H9 (cell line): Measurements from ENCODE around the gene MMS19. TPM values are rescaled to one million over a fixed set of nuclear protein-coding genes. Genes with fewer than 3 reads are reported as not detected.

Experiments used
- DNase-seq: peaks from one replicate; pipeline ENCODE4 v3.0.0-alpha.2; 2017
- H2AFZ ChIP-seq: one replicate; pipeline ENCODE4 v1.6.1; 2013; ENCODE audit warnings: mild to moderate bottlenecking, low read length, control low read depth, moderate library complexity
- H2AK5ac ChIP-seq: 2 replicates; pipeline ENCODE4 v1.6.1; 2013; ENCODE audit warnings: low read length, control low read depth, mixed read lengths; ENCODE audit not compliant: insufficient read length
- H2BK120ac ChIP-seq: one replicate; pipeline ENCODE4 v1.6.1; 2013; ENCODE audit warnings: low read depth, mild to moderate bottlenecking, low read length, control low read depth, inconsistent platforms; ENCODE audit not compliant: poor library complexity, severe bottlenecking
- H2BK12ac ChIP-seq: 2 replicates; pipeline ENCODE4 v1.6.1; 2013; ENCODE audit warnings: low read length, control low read depth, mixed read lengths, low read depth; ENCODE audit not compliant: insufficient read length
- H2BK15ac ChIP-seq: 2 replicates; pipeline ENCODE4 v1.6.1; 2013; ENCODE audit warnings: low read depth, low read length, control low read depth
- H2BK20ac ChIP-seq: one replicate; pipeline ENCODE4 v1.6.1; 2013; ENCODE audit warnings: low read depth, mild to moderate bottlenecking, low read length, control low read depth, inconsistent platforms; ENCODE audit not compliant: poor library complexity, severe bottlenecking
- H2BK5ac ChIP-seq: 2 replicates; pipeline ENCODE4 v1.6.1; 2013; ENCODE audit warnings: low read length, control low read depth, mixed read lengths; ENCODE audit not compliant: insufficient read length
- H3K14ac ChIP-seq: 2 replicates; pipeline ENCODE4 v1.6.1; 2013; ENCODE audit warnings: low read length, control low read depth; ENCODE audit not compliant: insufficient read depth
- H3K18ac ChIP-seq: 2 replicates; pipeline ENCODE4 v1.6.1; 2013; ENCODE audit warnings: low read depth, mild to moderate bottlenecking, mixed read lengths, low read length, control low read depth; ENCODE audit not compliant: insufficient read length
- H3K23ac ChIP-seq: 2 replicates; pipeline ENCODE4 v1.6.1; 2013; ENCODE audit warnings: low read length, control low read depth, mixed read lengths, low read depth; ENCODE audit not compliant: insufficient read length
- H3K23me2 ChIP-seq: 2 replicates; pipeline ENCODE4 v1.6.1; 2013; ENCODE audit warnings: low read depth, mild to moderate bottlenecking, mixed read lengths, low read length, control low read depth; ENCODE audit not compliant: insufficient read length, poor library complexity, severe bottlenecking
- H3K27ac ChIP-seq: 2 replicates; pipeline ENCODE4 v1.5.1; 2013; ENCODE audit warnings: low read length, control low read depth, mixed read lengths, low read depth; ENCODE audit not compliant: insufficient read length
- H3K27me3 ChIP-seq: 2 replicates; pipeline ENCODE4 v1.6.1; 2013; ENCODE audit warnings: low read length, control low read depth, inconsistent platforms; ENCODE audit not compliant: insufficient read depth
- H3K4ac ChIP-seq: 2 replicates; pipeline ENCODE4 v1.6.1; 2013; ENCODE audit warnings: low read depth, mild to moderate bottlenecking, control low read depth, inconsistent platforms, low read length, moderate library complexity
- H3K4me1 ChIP-seq: 2 replicates; pipeline ENCODE4 v1.6.1; 2013; ENCODE audit warnings: low read length, control low read depth, inconsistent platforms; ENCODE audit not compliant: insufficient read depth
- H3K4me2 ChIP-seq: 2 replicates; pipeline ENCODE4 v1.6.1; 2013; ENCODE audit warnings: low read length, control low read depth, mixed read lengths; ENCODE audit not compliant: insufficient read length, insufficient read depth
- H3K56ac ChIP-seq: 2 replicates; pipeline ENCODE4 v1.6.1; 2013; ENCODE audit warnings: low read depth, mild to moderate bottlenecking, mixed read lengths, low read length, control low read depth; ENCODE audit not compliant: insufficient read length
- H3K79me1 ChIP-seq: 2 replicates; pipeline ENCODE4 v1.6.1; 2013; ENCODE audit warnings: low read depth, mild to moderate bottlenecking, moderate library complexity, low read length, control low read depth, inconsistent platforms; ENCODE audit not compliant: insufficient read depth, poor library complexity, severe bottlenecking
- H3K79me2 ChIP-seq: 2 replicates; pipeline ENCODE4 v1.6.1; 2013; ENCODE audit warnings: low read length, control low read depth, inconsistent platforms; ENCODE audit not compliant: insufficient read depth
- H3K9ac ChIP-seq: 2 replicates; pipeline ENCODE4 v1.6.1; 2013; ENCODE audit warnings: low read length, control low read depth, mixed read lengths; ENCODE audit not compliant: insufficient read length; ENCODE audit errors: extremely low read depth
- H3K9me3 ChIP-seq: one replicate; pipeline ENCODE4 v1.6.1; 2013; ENCODE audit warnings: low read depth, low read length, inconsistent platforms; ENCODE audit not compliant: control insufficient read depth
- H3T11ph ChIP-seq: one replicate; pipeline ENCODE4 v1.6.1; 2013; ENCODE audit warnings: mild to moderate bottlenecking, low read length, control low read depth, inconsistent platforms
- H4K20me1 ChIP-seq: one replicate; pipeline ENCODE4 v1.6.1; 2013; ENCODE audit not compliant: control insufficient read depth, insufficient read length, insufficient read depth
- H4K5ac ChIP-seq: 2 replicates; pipeline ENCODE4 v1.6.1; 2013; ENCODE audit warnings: low read depth, mild to moderate bottlenecking, mixed read lengths, low read length, control low read depth; ENCODE audit not compliant: insufficient read length
- H4K8ac ChIP-seq: replicated peaks from 2 replicates; pipeline ENCODE4 v1.6.1; 2013; ENCODE audit warnings: low read length, control low read depth, mixed read lengths, low read depth; ENCODE audit not compliant: insufficient read length
- H4K91ac ChIP-seq: 2 replicates; pipeline ENCODE4 v1.6.1; 2013; ENCODE audit warnings: low read depth, mild to moderate bottlenecking, moderate library complexity, mixed read lengths, low read length, control low read depth; ENCODE audit not compliant: insufficient read length
- H3K27ac Mint-ChIP-seq, 3 experiments: 2 replicates in 2 of 3; 3 replicates in 1 of 3; pipeline ENCODE4 v1.8.0; 2020 to 2021; ENCODE audit warnings: mixed read lengths in 3 of 3, mild to moderate bottlenecking in 1 of 3, moderate library complexity in 1 of 3
- H3K27me3 Mint-ChIP-seq: 2 replicates; pipeline ENCODE4 v1.8.0; 2021; ENCODE audit warnings: low read depth, mild to moderate bottlenecking, moderate library complexity, mixed read lengths
- H3K36me3 Mint-ChIP-seq, 3 experiments: 2 replicates in 2 of 3; 3 replicates in 1 of 3; pipeline ENCODE4 v1.8.0; 2020 to 2021; ENCODE audit warnings: low read depth in 3 of 3, mixed read lengths in 3 of 3; ENCODE audit not compliant: insufficient read depth in 1 of 3
- H3K4me1 Mint-ChIP-seq, 2 experiments: 2 replicates each; pipeline ENCODE4 v1.8.0; 2020; ENCODE audit warnings: mixed read lengths in 2 of 2
- H3K4me3 Mint-ChIP-seq, 2 experiments: 2 replicates in 1 of 2; 3 replicates in 1 of 2; pipeline ENCODE4 v1.8.0; 2020 to 2021; ENCODE audit warnings: mild to moderate bottlenecking in 2 of 2, mixed read lengths in 2 of 2, moderate library complexity in 1 of 2
- H3K9me3 Mint-ChIP-seq, 2 experiments: 2 replicates in 1 of 2; 3 replicates in 1 of 2; pipeline ENCODE4 v1.8.0; 2020; ENCODE audit warnings: mild to moderate bottlenecking in 2 of 2, mixed read lengths in 2 of 2, moderate library complexity in 1 of 2
- WGBS: extraction: QIAGEN DNeasy Blood & Tissue Kit; methylation state at CpG from one replicate; pipeline ENCODE4 v1.1.7; 2013; ENCODE audit warnings: missing lambda C conversion rate, low lambda C conversion rate, mixed read lengths; ENCODE audit not compliant: insufficient read length; ENCODE audit errors: extremely low coverage; 5-methylcytosine and 5-hydroxymethylcytosine counted together
- total RNA-seq: library from RNA; stranded (reverse); gene quantifications from 2 replicates; pipeline ENCODE4 v1.2.1, GENCODE V29; 2021
- TF ChIP-seq, protein P1 (sequence below): fragments of 200-600 bp; sonication (generic); conservative IDR thresholded peaks from 3 replicates; pipeline ENCODE4 v1.8.0; 2021; ENCODE audit warnings: antibody characterized with exemption, mild to moderate bottlenecking

MMS19 gene
- total RNA-seq, 1 experiment from 2014 or later, result 102 TPM

DNA sequence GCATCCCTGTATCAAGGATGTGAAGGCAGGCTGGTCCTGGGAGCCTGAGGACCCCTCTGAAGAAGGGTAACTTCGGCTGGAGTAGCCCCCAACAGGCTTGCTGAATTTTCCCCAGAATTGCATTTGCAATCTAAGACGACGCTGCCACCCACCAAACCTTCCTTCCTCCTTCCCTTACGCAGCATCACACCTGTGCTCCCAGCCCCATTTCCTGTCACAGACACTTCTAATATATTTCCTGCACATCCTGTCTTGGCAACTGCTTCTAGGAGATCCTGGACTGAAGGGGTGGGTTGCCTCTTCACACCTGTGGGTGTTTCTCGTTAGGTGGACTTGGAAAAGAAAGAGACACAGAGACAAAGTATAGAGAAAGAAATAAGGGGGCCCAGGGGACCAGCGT, 81.7 kb downstream of the MMS19 start:
- no peak overlapping the region for H3K14ac ChIP-seq
- H3K4me1 Mint-ChIP-seq, result peaks cover 20 to 29% of the 10 kb centered on the region in 2 experiments

More for the DNA sequence above, 81.7 kb downstream of the MMS19 start:
- peaks cover 4% of the 10 kb centered on the region for H3K4me1 ChIP-seq
- TF ChIP-seq, protein P1, sequence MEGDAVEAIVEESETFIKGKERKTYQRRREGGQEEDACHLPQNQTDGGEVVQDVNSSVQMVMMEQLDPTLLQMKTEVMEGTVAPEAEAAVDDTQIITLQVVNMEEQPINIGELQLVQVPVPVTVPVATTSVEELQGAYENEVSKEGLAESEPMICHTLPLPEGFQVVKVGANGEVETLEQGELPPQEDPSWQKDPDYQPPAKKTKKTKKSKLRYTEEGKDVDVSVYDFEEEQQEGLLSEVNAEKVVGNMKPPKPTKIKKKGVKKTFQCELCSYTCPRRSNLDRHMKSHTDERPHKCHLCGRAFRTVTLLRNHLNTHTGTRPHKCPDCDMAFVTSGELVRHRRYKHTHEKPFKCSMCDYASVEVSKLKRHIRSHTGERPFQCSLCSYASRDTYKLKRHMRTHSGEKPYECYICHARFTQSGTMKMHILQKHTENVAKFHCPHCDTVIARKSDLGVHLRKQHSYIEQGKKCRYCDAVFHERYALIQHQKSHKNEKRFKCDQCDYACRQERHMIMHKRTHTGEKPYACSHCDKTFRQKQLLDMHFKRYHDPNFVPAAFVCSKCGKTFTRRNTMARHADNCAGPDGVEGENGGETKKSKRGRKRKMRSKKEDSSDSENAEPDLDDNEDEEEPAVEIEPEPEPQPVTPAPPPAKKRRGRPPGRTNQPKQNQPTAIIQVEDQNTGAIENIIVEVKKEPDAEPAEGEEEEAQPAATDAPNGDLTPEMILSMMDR, result no peak
- no peak overlapping the region for H2BK120ac ChIP-seq
- H3K56ac ChIP-seq, result no peak overlapping the region
- no peak overlapping the region for H2BK20ac ChIP-seq
- H3K27me3 ChIP-seq, result no peaks in the 10 kb centered on the region
- H4K5ac ChIP-seq, result no peak overlapping the region
- no peak overlapping the region for H3T11ph ChIP-seq
- DNase-seq, result no peak
- H3K23me2 ChIP-seq, result no peaks in the 10 kb centered on the region
- no peak overlapping the region for H3K27ac ChIP-seq
- H3K4me2 ChIP-seq, result no peak overlapping the region
- no peak overlapping the region for H3K23ac ChIP-seq
- H2BK15ac ChIP-seq, result no peak overlapping the region
- Mint-ChIP-seq H3K9me3 (peaks cover 0 to 1% of the 10 kb centered on the region in 2 experiments; a peak in 1 of 5 replicates), H3K36me3 (no peaks in the 10 kb centered on the region), H3K27ac (peak overlapping the region in 2 of 3 experiments; percentile 13 to 45; a peak in 3 of 7 replicates), H3K4me3 (no peak overlapping the region), H3K27me3 (no peaks in the 10 kb centered on the region)
- H3K79me2 ChIP-seq, result no peaks in the 10 kb centered on the region
- H4K8ac ChIP-seq, result no peak overlapping the region
- H3K79me1 ChIP-seq, result no peaks in the 10 kb centered on the region
- H2BK5ac ChIP-seq, result no peak overlapping the region
- H2AFZ ChIP-seq, result no peak overlapping the region
- H4K91ac ChIP-seq, result no peak overlapping the region
- no peak overlapping the region for H2BK12ac ChIP-seq
- no peak overlapping the region for H3K18ac ChIP-seq
- H3K9ac ChIP-seq, result no peak overlapping the region
- WGBS, result no CpG with 5 or more reads among the region's 6 CpGs
- no peaks in the 10 kb centered on the region for H4K20me1 ChIP-seq
- H3K4ac ChIP-seq, result no peak overlapping the region
- no peak overlapping the region for H2AK5ac ChIP-seq
- no peaks in the 10 kb centered on the region for H3K9me3 ChIP-seq
